ENCODE results near the gene SPR.

Gene SPR

DNA sequence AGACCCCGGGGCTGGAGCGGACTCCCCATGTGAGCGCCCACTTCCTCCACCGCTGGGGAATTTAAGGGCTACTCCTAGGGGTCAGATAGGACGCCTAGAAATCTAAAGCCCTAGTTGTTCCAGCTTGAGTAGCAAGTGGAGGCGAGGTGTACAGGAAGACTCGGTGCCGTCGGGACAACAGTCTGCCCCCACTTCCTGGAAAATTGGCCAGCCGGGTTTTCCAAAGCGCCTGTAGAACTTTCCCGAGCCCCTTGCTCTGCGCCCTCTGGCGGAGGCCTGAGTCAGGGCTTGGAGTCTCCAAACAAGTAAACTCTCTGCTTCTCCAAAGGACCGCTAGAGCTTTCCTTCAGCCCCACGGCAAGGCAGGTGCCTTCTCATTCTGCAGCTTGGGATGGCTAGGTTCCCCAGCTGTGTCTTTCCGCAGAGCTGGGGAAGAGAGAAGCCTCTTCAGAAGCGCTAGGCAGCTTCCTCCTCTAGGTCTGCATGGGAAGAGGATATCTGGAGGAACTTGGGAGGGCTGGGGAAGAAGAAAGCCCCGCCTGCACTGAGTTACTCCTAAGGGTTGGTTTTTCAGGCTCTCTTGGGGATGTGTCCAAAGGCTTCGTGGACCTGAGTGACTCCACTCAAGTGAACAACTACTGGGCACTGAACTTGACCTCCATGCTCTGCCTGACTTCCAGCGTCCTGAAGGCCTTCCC is 681 bp downstream of the SPR start:
- peak; percentile 83 for DNase-seq (ENCODE audit: extremely low spot score)
- no peak for TF ChIP-seq FOXM1 (IDR thresholded peaks at IDR 0.05; ENCODE audit: borderline replicate concordance)
- TF ChIP-seq L3MBTL2 (conservative IDR thresholded peaks at IDR 0.05): peak; percentile 72
- TF ChIP-seq ZNF384 (IDR thresholded peaks at IDR 0.05): no peak
- no peak for TF ChIP-seq HDGF (IDR thresholded peaks at IDR 0.05; ENCODE audit: borderline replicate concordance)
- no peak for TF ChIP-seq ARNT (IDR thresholded peaks at IDR 0.05)
- TF ChIP-seq ELF4 (IDR thresholded peaks at IDR 0.05): peak; percentile 66
- TF ChIP-seq NFRKB (IDR thresholded peaks at IDR 0.05): no peak
- TF ChIP-seq SUZ12 (IDR thresholded peaks at IDR 0.05): no peak
- TF ChIP-seq BHLHE40 (IDR thresholded peaks at IDR 0.05; ENCODE audit: borderline replicate concordance): no peak
- no peak for TF ChIP-seq CTBP1 (IDR thresholded peaks at IDR 0.05; ENCODE audit: borderline replicate concordance)
- ChIA-PET POLR2A (interaction anchor here (0.7 to 2.1 kb wide), 6 partner anchors 12 to 183 kb away, joined by 3 to 6 read pairs (median 5); no protein-coding TSS in a partner anchor), CTCF (interaction anchor here (0.6 to 2.2 kb wide), 13 partner anchors 10 to 946 kb away, joined by 3 to 11 read pairs (median 4); partner anchors contain the start of gene EMX1)

DNA sequence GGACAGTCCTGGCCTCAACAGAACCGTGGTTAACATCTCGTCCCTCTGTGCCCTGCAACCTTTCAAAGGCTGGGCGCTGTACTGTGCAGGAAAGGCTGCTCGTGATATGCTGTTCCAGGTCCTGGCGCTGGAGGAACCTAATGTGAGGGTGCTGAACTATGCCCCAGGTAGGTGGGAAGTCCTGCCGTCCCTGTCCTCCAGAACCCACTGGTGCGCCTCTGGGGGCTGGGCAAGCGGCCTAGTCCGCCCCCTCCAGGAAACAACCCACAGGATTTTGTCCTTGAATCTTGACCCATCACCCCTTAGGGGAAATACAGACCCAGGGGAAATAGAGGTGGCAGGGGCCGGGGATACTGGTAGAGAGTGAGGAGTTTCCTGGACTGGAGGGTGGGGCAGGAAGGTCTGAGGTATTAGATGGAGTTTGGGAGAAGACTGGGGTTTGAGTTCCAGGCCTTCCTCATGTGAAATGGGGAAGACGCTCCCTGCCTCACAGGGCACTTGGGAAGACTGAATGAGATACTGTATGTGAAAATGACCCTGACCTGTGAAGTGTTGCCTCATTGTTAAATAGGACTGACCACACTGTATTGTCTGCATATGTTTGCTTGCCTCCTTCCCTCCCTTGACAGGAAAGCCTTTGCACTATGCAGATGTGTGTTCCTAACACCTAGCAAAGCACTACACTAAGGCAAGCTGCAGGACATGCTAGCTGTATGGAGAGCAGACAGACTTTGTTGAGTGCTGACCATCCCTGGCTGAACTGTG is 1.4 kb downstream of the SPR start:
- TF ChIP-seq SUZ12 (IDR thresholded peaks at IDR 0.05): no peak
- TF ChIP-seq NFRKB (IDR thresholded peaks at IDR 0.05): no peak
- no peak for TF ChIP-seq ELF4 (IDR thresholded peaks at IDR 0.05)
- no peak for TF ChIP-seq HDGF (IDR thresholded peaks at IDR 0.05; ENCODE audit: borderline replicate concordance)
- TF ChIP-seq FOXA1 (IDR thresholded peaks at IDR 0.05): no peak
- TF ChIP-seq ZNF384 (IDR thresholded peaks at IDR 0.05): no peak
- TF ChIP-seq L3MBTL2 (conservative IDR thresholded peaks at IDR 0.05): no peak
- no peak for TF ChIP-seq SP1 (IDR thresholded peaks at IDR 0.05)
- TF ChIP-seq LEF1 (IDR thresholded peaks at IDR 0.05; ENCODE audit: borderline replicate concordance): no peak
- TF ChIP-seq CTBP1 (IDR thresholded peaks at IDR 0.05; ENCODE audit: borderline replicate concordance): no peak
- no peak for DNase-seq (ENCODE audit: extremely low spot score)
- POLR2A ChIA-PET: interaction anchor here (1.1 to 1.9 kb wide), 4 partner anchors 13 to 75 kb away, joined by 3 to 6 read pairs (median 5); no protein-coding TSS in a partner anchor
- CTCF ChIA-PET: interaction anchor here (0.6 to 2.2 kb wide), 7 partner anchors 9 to 87 kb away, joined by 3 to 8 read pairs (median 4); partner anchors contain the start of gene EMX1

GRCh38 chr2:72889991-72890390 is 2.8 kb downstream of the SPR start:
- ChIA-PET CTCF (interaction anchor here (0.6 to 0.7 kb wide), 2 partner anchors 19 to 84 kb away, joined by 3 to 7 read pairs; no protein-coding TSS in a partner anchor), POLR2A (no interaction called here)

DNA sequence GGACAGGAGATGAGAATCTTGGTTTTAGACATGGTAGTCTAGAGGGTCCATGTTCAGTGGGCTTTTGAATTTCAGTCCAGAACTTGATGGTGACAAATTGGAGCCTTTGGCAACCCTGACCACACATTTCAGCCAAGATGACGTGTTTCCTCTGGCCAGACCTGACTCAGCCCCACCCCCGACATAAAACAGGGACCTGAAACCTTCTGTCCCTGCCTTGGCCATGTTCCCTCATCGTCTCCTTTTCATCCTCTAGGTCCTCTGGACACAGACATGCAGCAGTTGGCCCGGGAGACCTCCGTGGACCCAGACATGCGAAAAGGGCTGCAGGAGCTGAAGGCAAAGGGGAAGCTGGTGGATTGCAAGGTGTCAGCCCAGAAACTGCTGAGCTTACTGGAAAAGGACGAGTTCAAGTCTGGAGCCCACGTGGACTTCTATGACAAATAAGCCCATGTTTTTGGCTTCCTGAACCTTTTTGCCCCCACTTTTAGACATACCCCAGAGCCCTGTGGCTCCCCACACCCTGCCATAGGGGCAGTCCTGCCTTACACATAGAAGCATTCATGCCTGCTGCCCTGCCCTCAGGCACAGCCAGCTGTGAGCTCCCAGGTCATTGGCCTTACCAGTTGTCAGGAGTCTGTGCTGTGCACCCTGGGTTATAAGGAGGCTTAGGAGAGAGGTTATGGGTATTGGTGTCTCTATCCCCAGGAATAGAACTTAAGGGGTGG is 4.0 kb downstream of the SPR start:
- DNase-seq (ENCODE audit: extremely low spot score): no peak
- ChIA-PET CTCF (interaction anchor here (0.9 to 2.7 kb wide), 2 partner anchors 83 to 286 kb away, joined by 5 to 16 read pairs; no protein-coding TSS in a partner anchor), POLR2A (interaction anchor here (1.7 kb wide), 1 partner anchor 43 kb away, joined by 3 read pairs; no protein-coding TSS in a partner anchor)
- TF ChIP-seq PKNOX1 (IDR thresholded peaks at IDR 0.05) (no peak), SP1 (IDR thresholded peaks at IDR 0.05) (no peak), FOXA1 (IDR thresholded peaks at IDR 0.05) (no peak), CTBP1 (IDR thresholded peaks at IDR 0.05; ENCODE audit: borderline replicate concordance) (no peak), FOXM1 (IDR thresholded peaks at IDR 0.05; ENCODE audit: borderline replicate concordance) (no peak), ARNT (IDR thresholded peaks at IDR 0.05) (no peak), ZNF384 (IDR thresholded peaks at IDR 0.05) (no peak), LEF1 (IDR thresholded peaks at IDR 0.05; ENCODE audit: borderline replicate concordance) (no peak), BHLHE40 (IDR thresholded peaks at IDR 0.05; ENCODE audit: borderline replicate concordance) (no peak), FOXK2 (IDR thresholded peaks at IDR 0.05) (no peak), SUZ12 (IDR thresholded peaks at IDR 0.05) (no peak), HDGF (IDR thresholded peaks at IDR 0.05; ENCODE audit: borderline replicate concordance) (no peak), NFRKB (IDR thresholded peaks at IDR 0.05) (no peak), TARDBP (IDR thresholded peaks at IDR 0.05) (no peak), ELF4 (IDR thresholded peaks at IDR 0.05) (no peak), L3MBTL2 (conservative IDR thresholded peaks at IDR 0.05) (no peak)

More at GRCh38 chr2:72889991-72890390, 2.8 kb downstream of the SPR start:
- TF ChIP-seq LEF1 (IDR thresholded peaks at IDR 0.05; ENCODE audit: borderline replicate concordance) (no peak), L3MBTL2 (conservative IDR thresholded peaks at IDR 0.05) (no peak), SUZ12 (IDR thresholded peaks at IDR 0.05) (no peak)
- DNase-seq (ENCODE audit: extremely low spot score): no peak

- ChIA-PET CTCF (interaction anchor here (0.9 to 2.7 kb wide), 16 partner anchors 9 to 320 kb away, joined by 3 to 19 read pairs (median 6); partner anchors contain the start of gene EMX1), POLR2A (interaction anchor here (1.0 to 1.7 kb wide), 4 partner anchors 24 to 284 kb away, joined by 3 to 4 read pairs (median 3); partner anchors contain the start of gene EMX1)
- DNase-seq (ENCODE audit: extremely low spot score): peak; percentile 73
These were observed 5.4 kb downstream of the SPR start for GRCh38 chr2:72892506-72893173.

More at GRCh38 chr2:72892506-72893173, 5.4 kb downstream of the SPR start:
- TF ChIP-seq SP1 (IDR thresholded peaks at IDR 0.05): no peak
- TF ChIP-seq TARDBP (IDR thresholded peaks at IDR 0.05): no peak
- no peak for TF ChIP-seq L3MBTL2 (conservative IDR thresholded peaks at IDR 0.05)
- TF ChIP-seq FOXM1 (IDR thresholded peaks at IDR 0.05; ENCODE audit: borderline replicate concordance): no peak
- no peak for TF ChIP-seq ARNT (IDR thresholded peaks at IDR 0.05)
- no peak for TF ChIP-seq PKNOX1 (IDR thresholded peaks at IDR 0.05)
